Measurements from ENCODE around the gene TMEM245. TPM values are rescaled to one million over a fixed set of nuclear protein-coding genes. Genes with fewer than 3 reads are reported as not detected.

The TMEM245 gene
- total and polyA plus RNA-seq, 2 of the 13 experiments (the other 11 are each of a cell fraction or from before 2014, with no cell fraction given): 53.5 to 55.4 TPM

GRCh38 chr9:109022873-109023272 is 96.9 kb downstream of the TMEM245 start (continued):
- no peak for TF ChIP-seq ATF5 (CRISPR knock-in tag; IDR thresholded peaks at IDR 0.05; ENCODE audit: low read depth)
- no peak for TF ChIP-seq NR2F6 (IDR thresholded peaks at IDR 0.05)
- 0 out of 2 replicates have a peak, but pooled peaks have one; percentile 7 for TF ChIP-seq NR2F6 (CRISPR knock-in tag; IDR thresholded peaks at IDR 0.05)
- TF ChIP-seq ZNF280B (CRISPR knock-in tag; IDR thresholded peaks at IDR 0.05; ENCODE audit: borderline replicate concordance): no peak
- peak; percentile 85 for TF ChIP-seq GATAD2A (CRISPR knock-in tag; IDR thresholded peaks at IDR 0.05)
- TF ChIP-seq FOXA1 (IDR thresholded peaks at IDR 0.05): no peak
- TF ChIP-seq FOXA1 (CRISPR knock-in tag; IDR thresholded peaks at IDR 0.05): peak; percentile 51; the same call in 1 of the 2 replicates
- peak; percentile 66; the same call in 1 of the 2 replicates for TF ChIP-seq ISL2 (CRISPR knock-in tag; IDR thresholded peaks at IDR 0.05)
- TF ChIP-seq ZBTB7B (CRISPR knock-in tag; IDR thresholded peaks at IDR 0.05): no peak
- no peak for TF ChIP-seq ZNF720 (CRISPR knock-in tag; IDR thresholded peaks at IDR 0.05)
- TF ChIP-seq CEBPB (IDR thresholded peaks at IDR 0.05; ENCODE audit: borderline replicate concordance, low read depth, low read length): no peak
- TF ChIP-seq HOXD1 (CRISPR knock-in tag; IDR thresholded peaks at IDR 0.05): peak; percentile 54; the same call in 1 of the 2 replicates
- TF ChIP-seq HMG20A (CRISPR knock-in tag; IDR thresholded peaks at IDR 0.05; ENCODE audit: borderline replicate concordance): peak; percentile 59; the same call in 1 of the 2 replicates
- TF ChIP-seq, protein P1, sequence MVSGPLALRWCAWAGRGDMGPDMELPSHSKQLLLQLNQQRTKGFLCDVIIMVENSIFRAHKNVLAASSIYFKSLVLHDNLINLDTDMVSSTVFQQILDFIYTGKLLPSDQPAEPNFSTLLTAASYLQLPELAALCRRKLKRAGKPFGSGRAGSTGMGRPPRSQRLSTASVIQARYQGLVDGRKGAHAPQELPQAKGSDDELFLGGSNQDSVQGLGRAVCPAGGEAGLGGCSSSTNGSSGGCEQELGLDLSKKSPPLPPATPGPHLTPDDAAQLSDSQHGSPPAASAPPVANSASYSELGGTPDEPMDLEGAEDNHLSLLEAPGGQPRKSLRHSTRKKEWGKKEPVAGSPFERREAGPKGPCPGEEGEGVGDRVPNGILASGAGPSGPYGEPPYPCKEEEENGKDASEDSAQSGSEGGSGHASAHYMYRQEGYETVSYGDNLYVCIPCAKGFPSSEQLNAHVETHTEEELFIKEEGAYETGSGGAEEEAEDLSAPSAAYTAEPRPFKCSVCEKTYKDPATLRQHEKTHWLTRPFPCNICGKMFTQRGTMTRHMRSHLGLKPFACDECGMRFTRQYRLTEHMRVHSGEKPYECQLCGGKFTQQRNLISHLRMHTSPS (CRISPR knock-in tag; IDR thresholded peaks at IDR 0.05; ENCODE audit: low read depth): no peak
- TF ChIP-seq, protein P2, sequence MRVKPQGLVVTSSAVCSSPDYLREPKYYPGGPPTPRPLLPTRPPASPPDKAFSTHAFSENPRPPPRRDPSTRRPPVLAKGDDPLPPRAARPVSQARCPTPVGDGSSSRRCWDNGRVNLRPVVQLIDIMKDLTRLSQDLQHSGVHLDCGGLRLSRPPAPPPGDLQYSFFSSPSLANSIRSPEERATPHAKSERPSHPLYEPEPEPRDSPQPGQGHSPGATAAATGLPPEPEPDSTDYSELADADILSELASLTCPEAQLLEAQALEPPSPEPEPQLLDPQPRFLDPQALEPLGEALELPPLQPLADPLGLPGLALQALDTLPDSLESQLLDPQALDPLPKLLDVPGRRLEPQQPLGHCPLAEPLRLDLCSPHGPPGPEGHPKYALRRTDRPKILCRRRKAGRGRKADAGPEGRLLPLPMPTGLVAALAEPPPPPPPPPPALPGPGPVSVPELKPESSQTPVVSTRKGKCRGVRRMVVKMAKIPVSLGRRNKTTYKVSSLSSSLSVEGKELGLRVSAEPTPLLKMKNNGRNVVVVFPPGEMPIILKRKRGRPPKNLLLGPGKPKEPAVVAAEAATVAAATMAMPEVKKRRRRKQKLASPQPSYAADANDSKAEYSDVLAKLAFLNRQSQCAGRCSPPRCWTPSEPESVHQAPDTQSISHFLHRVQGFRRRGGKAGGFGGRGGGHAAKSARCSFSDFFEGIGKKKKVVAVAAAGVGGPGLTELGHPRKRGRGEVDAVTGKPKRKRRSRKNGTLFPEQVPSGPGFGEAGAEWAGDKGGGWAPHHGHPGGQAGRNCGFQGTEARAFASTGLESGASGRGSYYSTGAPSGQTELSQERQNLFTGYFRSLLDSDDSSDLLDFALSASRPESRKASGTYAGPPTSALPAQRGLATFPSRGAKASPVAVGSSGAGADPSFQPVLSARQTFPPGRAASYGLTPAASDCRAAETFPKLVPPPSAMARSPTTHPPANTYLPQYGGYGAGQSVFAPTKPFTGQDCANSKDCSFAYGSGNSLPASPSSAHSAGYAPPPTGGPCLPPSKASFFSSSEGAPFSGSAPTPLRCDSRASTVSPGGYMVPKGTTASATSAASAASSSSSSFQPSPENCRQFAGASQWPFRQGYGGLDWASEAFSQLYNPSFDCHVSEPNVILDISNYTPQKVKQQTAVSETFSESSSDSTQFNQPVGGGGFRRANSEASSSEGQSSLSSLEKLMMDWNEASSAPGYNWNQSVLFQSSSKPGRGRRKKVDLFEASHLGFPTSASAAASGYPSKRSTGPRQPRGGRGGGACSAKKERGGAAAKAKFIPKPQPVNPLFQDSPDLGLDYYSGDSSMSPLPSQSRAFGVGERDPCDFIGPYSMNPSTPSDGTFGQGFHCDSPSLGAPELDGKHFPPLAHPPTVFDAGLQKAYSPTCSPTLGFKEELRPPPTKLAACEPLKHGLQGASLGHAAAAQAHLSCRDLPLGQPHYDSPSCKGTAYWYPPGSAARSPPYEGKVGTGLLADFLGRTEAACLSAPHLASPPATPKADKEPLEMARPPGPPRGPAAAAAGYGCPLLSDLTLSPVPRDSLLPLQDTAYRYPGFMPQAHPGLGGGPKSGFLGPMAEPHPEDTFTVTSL (CRISPR knock-in tag; IDR thresholded peaks at IDR 0.05; ENCODE audit: borderline replicate concordance): peak; percentile 26; the same call in 1 of the 2 replicates
- TF ChIP-seq ZBTB20 (CRISPR knock-in tag; IDR thresholded peaks at IDR 0.05; ENCODE audit: borderline replicate concordance, low read depth): no peak

All from HepG2 (cell line).